H1 (cell line): Measurements from ENCODE around the gene EIF1B. TPM values are rescaled to one million over a fixed set of nuclear protein-coding genes. Genes with fewer than 3 reads are reported as not detected.

Experiments
- CTCF ChIA-PET: fragments of 300-600 bp; sonication (Branson Sonifier 250); formaldehyde crosslinking; loops from one replicate; lab custom pipeline; 2021; ENCODE audit not compliant: partially characterized antibody; lab: Charles Lee
- POLR2A ChIA-PET: fragments of 300-600 bp; sonication (Branson Sonifier 250); formaldehyde crosslinking; loops from one replicate; lab custom pipeline; 2021; ENCODE audit warnings: inconsistent platforms; ENCODE audit not compliant: partially characterized antibody; lab: Charles Lee
- DNase-seq, 2 experiments: peaks; one replicate each; pipeline versions ENCODE4 v3.0.0 to v3.0.0-alpha.2; 2010 to 2022; ENCODE audit warnings: low spot score in 2 of 2, low read depth in 1 of 2, mixed read lengths in 1 of 2
- FAIRE-seq: peaks from 2 replicates; lab custom pipeline; 2011; peaks lifted over from hg19 to GRCh38; lab: Jason Lieb, UNC
- H2AFZ ChIP-seq: 2 replicates; pipeline ENCODE4 v1.8.1; 2012; ENCODE audit warnings: low read length, inconsistent platforms
- H2AK5ac ChIP-seq: 2 replicates; pipeline ENCODE4 v1.6.1; 2013; ENCODE audit warnings: low read depth, low read length
- H2BK120ac ChIP-seq: replicated peaks from 2 replicates; pipeline ENCODE3; 2013; ENCODE audit warnings: low read depth, low read length, inconsistent platforms
- H2BK12ac ChIP-seq: 2 replicates; pipeline ENCODE4 v1.6.1; 2013; ENCODE audit warnings: low read depth, low read length
- H2BK15ac ChIP-seq: 2 replicates; pipeline ENCODE4 v1.6.1; 2013; ENCODE audit warnings: low read length
- H2BK20ac ChIP-seq: 2 replicates; pipeline ENCODE4 v1.6.1; 2013; ENCODE audit warnings: low read length
- H2BK5ac ChIP-seq: 2 replicates; pipeline ENCODE4 v1.6.1; 2013; ENCODE audit warnings: low read depth, low read length
- H3K14ac ChIP-seq: 2 replicates; pipeline ENCODE4 v1.6.1; 2013; ENCODE audit warnings: inconsistent platforms; ENCODE audit not compliant: insufficient read length
- H3K18ac ChIP-seq: 2 replicates; pipeline ENCODE4 v1.6.1; 2013; ENCODE audit warnings: low read length; ENCODE audit errors: extremely low read depth
- H3K23ac ChIP-seq: 2 replicates; pipeline ENCODE4 v1.6.1; 2013; ENCODE audit warnings: inconsistent platforms; ENCODE audit not compliant: insufficient read length
- H3K23me2 ChIP-seq: 2 replicates; pipeline ENCODE4 v1.6.1; 2013; ENCODE audit warnings: low read depth, low read length
- H3K27ac ChIP-seq: 2 replicates; pipeline ENCODE4 v1.6.1; 2011; ENCODE audit warnings: low read depth, low read length, inconsistent platforms
- H3K27me3 ChIP-seq, 4 experiments: replicated peaks in 1 of 4; 1 replicate in 1 of 4; 2 replicates in 3 of 4; pipeline versions ENCODE4 v1.6.1 to v1.8.1; 2011 to 2013; ENCODE audit warnings: low read length in 3 of 4, mild to moderate bottlenecking in 3 of 4, inconsistent platforms in 2 of 4, mixed read lengths in 2 of 4, moderate library complexity in 1 of 4; ENCODE audit not compliant: control insufficient read depth in 3 of 4, insufficient read depth in 3 of 4; ENCODE audit errors: extremely low read depth in 1 of 4
- H3K36me3 ChIP-seq, 4 experiments: 2 replicates each; pipeline versions ENCODE4 v1.6.1 to v1.8.1; 2011 to 2013; ENCODE audit warnings: mild to moderate bottlenecking in 4 of 4, low read length in 3 of 4, moderate library complexity in 2 of 4, control low read depth in 1 of 4, inconsistent platforms in 1 of 4; ENCODE audit not compliant: insufficient read depth in 4 of 4, control insufficient read depth in 2 of 4
- H3K4ac ChIP-seq: replicated peaks from 2 replicates; pipeline ENCODE3; 2013; ENCODE audit warnings: low read length, low read depth, mixed read lengths, inconsistent platforms; ENCODE audit not compliant: insufficient read length
- H3K4me1 ChIP-seq, 4 experiments: replicated peaks in 1 of 4; 1 replicate in 1 of 4; 2 replicates in 3 of 4; pipeline versions ENCODE4 v1.6.1 to v1.8.1; 2011 to 2013; ENCODE audit warnings: low read length in 3 of 4, inconsistent platforms in 2 of 4, mixed read lengths in 1 of 4; ENCODE audit not compliant: insufficient read depth in 4 of 4, control insufficient read depth in 3 of 4
- H3K4me2 ChIP-seq, 2 experiments: 2 replicates each; pipeline versions ENCODE4 v1.6.1 to v1.8.1; 2011 to 2013; ENCODE audit warnings: low read depth in 2 of 2, low read length in 2 of 2, control low read depth in 1 of 2, inconsistent platforms in 1 of 2, mild to moderate bottlenecking in 1 of 2; ENCODE audit not compliant: insufficient read depth in 1 of 2
- H3K4me3 ChIP-seq, 4 experiments: fragments of 200-600, 300-600 bp in 1 of 4; sonication (generic), shearing (Covaris generic), sonication (Bioruptor Twin) in 1 of 4; 2 replicates each; pipeline versions ENCODE4 v1.5.1 to v1.8.1; 2011 to 2016; ENCODE audit warnings: low read length in 4 of 4, low read depth in 3 of 4, control low read depth in 2 of 4, inconsistent platforms in 2 of 4, mild to moderate bottlenecking in 2 of 4, mixed read lengths in 1 of 4, moderate library complexity in 1 of 4; ENCODE audit not compliant: insufficient read depth in 2 of 4; ENCODE audit errors: extremely low read depth in 1 of 4
- H3K56ac ChIP-seq: replicated peaks from 2 replicates; pipeline ENCODE3; 2013; ENCODE audit warnings: low read depth, mild to moderate bottlenecking, mixed read lengths, low read length, inconsistent platforms; ENCODE audit not compliant: insufficient read length
- H3K79me1 ChIP-seq: 2 replicates; pipeline ENCODE4 v1.6.1; 2013; ENCODE audit warnings: low read depth, low read length, control low read depth
- H3K79me2 ChIP-seq, 2 experiments: 2 replicates each; pipeline versions ENCODE4 v1.6.1 to v1.8.1; 2012 to 2013; ENCODE audit warnings: low read length in 2 of 2, mild to moderate bottlenecking in 2 of 2, inconsistent platforms in 1 of 2; ENCODE audit not compliant: insufficient read depth in 2 of 2, control insufficient read depth in 1 of 2
- H3K9ac ChIP-seq, 4 experiments: replicated peaks in 1 of 4; 1 replicate in 1 of 4; 2 replicates in 3 of 4; pipeline versions ENCODE4 v1.6.1 to v1.8.1; 2011 to 2013; ENCODE audit warnings: low read depth in 3 of 4, low read length in 3 of 4, control low read depth in 2 of 4, mild to moderate bottlenecking in 2 of 4, moderate library complexity in 2 of 4, inconsistent platforms in 1 of 4; ENCODE audit errors: extremely low read depth in 1 of 4
- H3K9me3 ChIP-seq, 2 experiments: 2 replicates each; pipeline versions ENCODE4 v1.6.1 to v1.8.1; 2012 to 2013; ENCODE audit warnings: mild to moderate bottlenecking in 2 of 2, moderate library complexity in 2 of 2, control low read depth in 1 of 2, inconsistent platforms in 1 of 2, low read depth in 1 of 2, low read length in 1 of 2, mixed read lengths in 1 of 2; ENCODE audit not compliant: insufficient read depth in 2 of 2
- H4K20me1 ChIP-seq, 2 experiments: replicated peaks in 1 of 2; 2 replicates each; pipeline versions ENCODE3 to v1.8.1; 2011 to 2013; ENCODE audit warnings: inconsistent platforms in 2 of 2, low read length in 2 of 2, mild to moderate bottlenecking in 1 of 2; ENCODE audit not compliant: insufficient read depth in 2 of 2, control insufficient read depth in 1 of 2
- H4K5ac ChIP-seq: 2 replicates; pipeline ENCODE4 v1.6.1; 2013; ENCODE audit warnings: low read length, low read depth, mixed read lengths, inconsistent platforms; ENCODE audit not compliant: insufficient read length
- H4K8ac ChIP-seq: 2 replicates; pipeline ENCODE4 v1.8.0; 2013; ENCODE audit warnings: mild to moderate bottlenecking, moderate library complexity, low read length, inconsistent platforms; ENCODE audit not compliant: insufficient read depth; ENCODE audit errors: extremely low read depth
- H4K91ac ChIP-seq: replicated peaks from 2 replicates; pipeline ENCODE3; 2013; ENCODE audit warnings: low read length, mixed read lengths, inconsistent platforms; ENCODE audit not compliant: insufficient read length
- BCL11A ChIP-seq, 2 experiments: IDR thresholded peaks; one replicate each; pipeline ENCODE4 v1.6.1; 2011; ENCODE audit warnings: low read depth in 2 of 2, low read length in 2 of 2, mild to moderate bottlenecking in 2 of 2
- CEBPB ChIP-seq: IDR thresholded peaks from 2 replicates; pipeline ENCODE4 v1.6.1; 2012; ENCODE audit warnings: low read depth, low read length
- WGBS, 2 experiments: shearing (Covaris generic) in 1 of 2; methylation state at CpG; one replicate each; pipeline versions ENCODE4 v1.1.6 to v1.1.7; 2013 to 2015; ENCODE audit warnings: low lambda C conversion rate in 2 of 2, mixed read lengths in 2 of 2, inconsistent platforms in 1 of 2, low coverage in 1 of 2, missing lambda C conversion rate in 1 of 2; ENCODE audit not compliant: insufficient replicate concordance in 2 of 2, insufficient coverage in 1 of 2, insufficient read length in 1 of 2; ENCODE audit errors: extremely low coverage in 1 of 2, missing lambda C conversion rate in 1 of 2; 5-methylcytosine and 5-hydroxymethylcytosine counted together
- polyA plus RNA-seq, 7 experiments: library from polyadenylated mRNA; depleted of rRNA in 3 of 7; stranded (reverse) in 5 of 7; unstranded in 2 of 7; fragments of >200 nt in 5 of 7; fragments of 200-250 nt in 2 of 7; gene quantifications; 1 replicate in 5 of 7; 2 replicates in 1 of 7; 4 replicates in 1 of 7; pipeline versions ENCODE4 v1.2.1 to v1.2.3, GENCODE V29; 2011 to 2013; ENCODE audit warnings: missing spikeins in 2 of 7, mixed read lengths in 2 of 7
- total RNA-seq: library from RNA; stranded (reverse); fragmentation: NEBNext Ultra II Directional; extraction: Animal tissue kit (Norgen Biotek cat#: 25700); gene quantifications from 2 replicates; pipeline ENCODE4 v1.2.1, GENCODE V29; 2021

The EIF1B gene
- total and polyA plus RNA-seq, 2 of the 8 experiments (the other 6 are each of a cell fraction or from before 2014, with no cell fraction given): 42.4 to 115 TPM

- no peak overlapping the region for H3K4ac ChIP-seq
- no peak overlapping the region for H4K5ac ChIP-seq
- H3K18ac ChIP-seq: no peak overlapping the region
- DNase-seq (no peak), FAIRE-seq (no peak)
- no peak overlapping the region for H2BK5ac ChIP-seq
- H3K56ac ChIP-seq: no peak overlapping the region
- POLR2A ChIA-PET: interaction anchor here (1.0 to 1.8 kb wide), 2 partner anchors 15 to 17 kb away, joined by 3 to 9 read pairs; partner anchors contain the start of gene EIF1B
- H2BK15ac ChIP-seq: no peak overlapping the region
- H3K23me2 ChIP-seq: no peaks in the 10 kb centered on the region
- no peak overlapping the region for H2AFZ ChIP-seq
- 78% methylated on average over 1 of the region's 1 CpG; no CpG with 5 or more reads in 1 of the 2 experiments for WGBS, 2 experiments
- H4K91ac ChIP-seq: no peak overlapping the region
- no peak overlapping the region for H2AK5ac ChIP-seq
- H3K9ac ChIP-seq: no peak overlapping the region
- no peak overlapping the region for H2BK120ac ChIP-seq
- CTCF ChIA-PET: interaction anchor here (1.0 to 2.3 kb wide), 4 partner anchors 12 to 102 kb away, joined by 3 to 9 read pairs (median 5); partner anchors contain the start of gene EIF1B
- no peaks in the 10 kb centered on the region for H3K79me1 ChIP-seq
- peaks cover 2 to 11% (median 6%) of the 10 kb centered on the region in 4 experiments; a peak in 6 of 7 replicates for H3K4me1 ChIP-seq
- H3K4me3 ChIP-seq: no peak overlapping the region
- H3K9me3 ChIP-seq: no peaks in the 10 kb centered on the region
- H3K27me3 ChIP-seq: no peaks in the 10 kb centered on the region
- H4K8ac ChIP-seq: no peak overlapping the region
- H4K20me1 ChIP-seq: no peaks in the 10 kb centered on the region
- no peak overlapping the region for H2BK20ac ChIP-seq
- no peak overlapping the region for H3K14ac ChIP-seq
- H2BK12ac ChIP-seq: no peak overlapping the region; the same call in 1 of the 2 replicates
- no peak overlapping the region for H3K23ac ChIP-seq
- H3K27ac ChIP-seq: no peak overlapping the region
- no peaks in the 10 kb centered on the region for H3K36me3 ChIP-seq
- no peaks in the 10 kb centered on the region for H3K79me2 ChIP-seq
- no peak overlapping the region for H3K4me2 ChIP-seq
- TF ChIP-seq BCL11A (IDR thresholded peaks at IDR 0.05; ENCODE audit: low read depth in 2 of 2, low read length in 2 of 2): no peak
- TF ChIP-seq CEBPB: no peak
Observed at GRCh38 chr3:40294434-40294833, 15.1 kb upstream of the EIF1B start.
